Measurements from ENCODE around the gene GSTA3.

- TF ChIP-seq CTCF (IDR thresholded peaks at IDR 0.05) = no peak
- TF ChIP-seq ZFX (IDR thresholded peaks at IDR 0.05; ENCODE audit: borderline replicate concordance) = no peak
Measured at GRCh38 chr6:52925042-52925441, 15.5 kb upstream of the GSTA3 start.

All from 22Rv1 (cell line).